Astrocyte of the hippocampus (primary cell): ENCODE data around the gene EP300.
"Not testable (repeated sequence)": the region's sequence is repeated elsewhere in the genome, so short reads cannot be mapped to it uniquely, and the experiment has no call there.

Experiments used
- DNase-seq: peaks from one replicate; pipeline ENCODE4 v3.0.0; 2011; ENCODE audit warnings: low read depth, low spot score

Gene EP300

GRCh38 chr22:41147722-41148121 is 55.3 kb downstream of the EP300 start:
- DNase-seq = no peak

DNA sequence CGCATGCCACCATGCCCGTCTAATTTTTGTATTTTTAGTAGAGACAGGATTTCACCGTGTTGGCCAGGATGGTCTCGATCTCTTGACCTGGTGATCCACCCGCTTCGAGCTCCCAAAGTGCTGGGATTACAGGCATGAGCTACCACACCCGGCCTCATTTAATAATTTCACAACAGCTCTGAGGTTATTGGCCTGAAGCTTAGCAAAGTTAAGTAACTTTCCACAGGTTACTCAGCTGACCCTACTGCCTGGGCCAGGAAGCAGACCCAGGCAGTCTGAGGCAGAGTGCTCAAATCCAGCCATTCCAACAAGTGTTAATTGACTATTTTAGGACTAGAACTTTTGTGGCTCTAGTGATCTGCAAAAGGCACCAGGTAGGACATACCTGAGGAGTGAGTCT is 60.5 kb downstream of the EP300 start:
- no peak for DNase-seq

DNA sequence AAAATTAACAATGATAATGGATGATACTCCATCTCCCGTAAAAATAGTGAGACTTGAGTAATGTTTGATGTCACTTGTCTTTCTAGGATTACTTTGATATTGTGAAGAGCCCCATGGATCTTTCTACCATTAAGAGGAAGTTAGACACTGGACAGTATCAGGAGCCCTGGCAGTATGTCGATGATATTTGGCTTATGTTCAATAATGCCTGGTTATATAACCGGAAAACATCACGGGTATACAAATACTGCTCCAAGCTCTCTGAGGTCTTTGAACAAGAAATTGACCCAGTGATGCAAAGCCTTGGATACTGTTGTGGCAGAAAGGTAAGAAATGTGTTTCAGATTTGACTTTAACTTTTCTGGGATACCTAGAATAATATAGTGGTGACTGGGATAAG is 64.7 kb downstream of the EP300 start:
- DNase-seq = no peak

DNA sequence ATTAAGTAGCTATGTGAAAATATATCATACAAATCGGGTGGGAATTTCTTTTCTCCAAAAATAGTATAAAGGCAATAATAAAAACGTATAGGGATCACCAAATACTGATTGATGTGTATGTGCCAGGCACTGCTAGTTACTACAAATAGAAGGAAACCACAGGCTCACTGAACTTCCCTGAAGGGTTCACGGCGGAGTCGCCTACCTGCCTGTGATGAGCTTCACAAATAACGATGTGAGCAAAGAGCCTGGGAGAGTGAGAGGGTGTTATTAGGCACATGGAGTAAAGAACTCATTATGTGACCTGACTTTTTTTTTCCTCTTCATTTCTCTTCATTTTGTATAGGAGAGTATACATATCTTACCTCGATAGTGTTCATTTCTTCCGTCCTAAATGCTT is 76.8 kb downstream of the EP300 start:
- DNase-seq = no peak

GRCh38 chr22:41171996-41172395 is 79.6 kb downstream of the EP300 start:
- no peak for DNase-seq

GRCh38 chr22:41175546-41175945 is 83.2 kb downstream of the EP300 start:
- DNase-seq = no peak

GRCh38 chr22:41177040-41177621 is 84.7 kb downstream of the EP300 start:
- no peak for DNase-seq

DNA sequence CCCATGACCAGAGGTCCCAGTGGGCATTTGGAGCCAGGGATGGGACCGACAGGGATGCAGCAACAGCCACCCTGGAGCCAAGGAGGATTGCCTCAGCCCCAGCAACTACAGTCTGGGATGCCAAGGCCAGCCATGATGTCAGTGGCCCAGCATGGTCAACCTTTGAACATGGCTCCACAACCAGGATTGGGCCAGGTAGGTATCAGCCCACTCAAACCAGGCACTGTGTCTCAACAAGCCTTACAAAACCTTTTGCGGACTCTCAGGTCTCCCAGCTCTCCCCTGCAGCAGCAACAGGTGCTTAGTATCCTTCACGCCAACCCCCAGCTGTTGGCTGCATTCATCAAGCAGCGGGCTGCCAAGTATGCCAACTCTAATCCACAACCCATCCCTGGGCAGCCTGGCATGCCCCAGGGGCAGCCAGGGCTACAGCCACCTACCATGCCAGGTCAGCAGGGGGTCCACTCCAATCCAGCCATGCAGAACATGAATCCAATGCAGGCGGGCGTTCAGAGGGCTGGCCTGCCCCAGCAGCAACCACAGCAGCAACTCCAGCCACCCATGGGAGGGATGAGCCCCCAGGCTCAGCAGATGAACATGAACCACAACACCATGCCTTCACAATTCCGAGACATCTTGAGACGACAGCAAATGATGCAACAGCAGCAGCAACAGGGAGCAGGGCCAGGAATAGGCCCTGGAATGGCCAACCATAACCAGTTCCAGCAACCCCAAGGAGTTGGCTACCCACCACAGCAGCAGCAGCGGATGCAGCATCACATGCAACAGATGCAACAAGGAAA is 85.4 kb downstream of the EP300 start:
- no peak for DNase-seq

GRCh38 chr22:41178425-41178975 is 86.1 kb downstream of the EP300 start:
- peak; percentile 24 for DNase-seq

GRCh38 chr22:41180362-41180761 is 88.0 kb downstream of the EP300 start:
- not testable (repeated sequence) for DNase-seq

DNA sequence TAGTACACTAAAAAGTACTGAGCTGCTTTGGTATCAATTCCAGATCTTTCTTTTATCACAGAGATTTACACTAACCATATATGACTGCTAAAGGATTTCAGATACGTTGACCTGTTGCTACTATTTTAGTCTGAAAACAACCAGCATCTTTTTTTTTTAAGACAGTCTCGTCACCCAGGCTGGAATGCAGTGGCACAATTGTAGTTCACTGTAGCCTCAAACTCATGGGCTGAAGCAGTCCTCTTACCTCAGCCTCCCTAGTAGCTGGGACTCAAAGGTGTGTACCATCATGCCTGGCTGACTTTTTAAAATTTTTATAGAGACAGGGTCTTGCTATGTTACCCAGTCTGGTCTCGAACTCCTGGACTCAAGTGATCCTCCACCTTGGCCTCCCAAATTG is 88.5 kb downstream of the EP300 start:
- DNase-seq = no peak

- peak; percentile 21 for DNase-seq
Observed at GRCh38 chr22:41181349-41182241, 89.2 kb downstream of the EP300 start.

- DNase-seq = no peak
Observed at GRCh38 chr22:41184679-41185078, 92.3 kb downstream of the EP300 start.

DNA sequence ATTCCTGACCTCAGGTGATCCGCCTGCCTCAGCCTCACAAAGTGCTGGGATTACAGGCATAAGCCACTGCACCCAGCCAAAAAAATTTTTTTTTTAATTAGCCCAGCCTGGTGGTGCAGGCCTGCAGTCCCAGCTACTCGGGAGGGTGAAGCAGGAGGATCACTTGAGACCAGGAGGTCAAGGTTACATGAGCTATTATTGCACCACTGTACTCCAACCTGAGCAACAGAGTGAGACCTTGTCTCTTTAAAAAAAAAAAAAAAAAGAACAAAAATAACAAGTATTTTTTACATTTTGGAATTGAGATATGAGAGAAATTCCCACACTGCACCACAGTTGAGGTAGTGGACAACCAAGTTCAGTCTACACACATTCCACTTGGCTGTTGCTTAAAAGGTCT is 99.1 kb downstream of the EP300 start:
- no peak for DNase-seq

- DNase-seq = no peak
Observed at GRCh38 chr22:41193829-41194228, 101.4 kb downstream of the EP300 start.

DNA sequence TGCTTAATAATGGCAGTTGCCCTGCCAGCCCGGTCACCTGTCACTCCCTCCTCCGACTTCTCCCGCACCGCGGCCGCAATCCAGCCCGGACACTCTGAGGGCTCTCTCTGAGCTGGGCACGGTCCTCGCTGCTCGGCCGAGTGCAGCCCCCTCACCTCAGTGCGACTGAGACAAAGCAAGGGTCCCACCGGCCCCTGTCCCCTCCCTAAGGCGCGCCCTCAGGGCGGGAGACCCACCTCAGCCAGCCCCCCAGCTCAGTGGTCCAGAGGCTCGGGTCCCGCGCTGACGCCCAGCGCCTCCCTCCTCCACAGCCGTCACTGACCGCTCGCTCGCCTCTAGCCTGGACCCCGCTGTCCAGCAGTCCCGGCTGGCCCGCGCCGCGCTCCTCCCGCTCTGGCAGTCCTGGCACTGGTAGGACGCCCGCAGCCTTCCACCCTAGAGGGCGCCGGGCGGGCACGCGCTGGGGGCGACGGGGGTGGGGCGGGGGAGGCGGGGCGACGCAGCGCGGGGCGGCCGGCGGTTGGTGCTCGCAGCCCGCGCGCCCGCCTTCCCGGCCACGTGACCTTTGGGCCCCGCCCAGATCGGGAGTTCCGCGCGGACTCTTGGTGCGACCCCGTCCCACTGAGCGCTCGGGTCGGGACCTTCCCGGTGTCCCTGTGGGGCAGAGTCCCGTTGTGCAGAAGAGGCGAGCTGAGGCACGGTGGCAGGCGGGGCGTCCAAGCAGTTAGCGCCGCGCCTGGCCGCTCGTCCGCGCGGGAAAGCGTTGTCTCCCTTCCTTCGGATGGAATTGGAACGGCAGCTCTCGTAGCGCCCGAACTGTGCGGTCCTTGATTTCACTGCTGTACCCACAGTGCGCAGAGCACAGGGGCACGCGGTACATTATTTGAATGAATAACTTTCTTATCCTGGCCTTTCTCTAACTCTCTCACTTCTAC is 104.9 kb downstream of the EP300 start:
- peak; percentile 85 for DNase-seq

DNA sequence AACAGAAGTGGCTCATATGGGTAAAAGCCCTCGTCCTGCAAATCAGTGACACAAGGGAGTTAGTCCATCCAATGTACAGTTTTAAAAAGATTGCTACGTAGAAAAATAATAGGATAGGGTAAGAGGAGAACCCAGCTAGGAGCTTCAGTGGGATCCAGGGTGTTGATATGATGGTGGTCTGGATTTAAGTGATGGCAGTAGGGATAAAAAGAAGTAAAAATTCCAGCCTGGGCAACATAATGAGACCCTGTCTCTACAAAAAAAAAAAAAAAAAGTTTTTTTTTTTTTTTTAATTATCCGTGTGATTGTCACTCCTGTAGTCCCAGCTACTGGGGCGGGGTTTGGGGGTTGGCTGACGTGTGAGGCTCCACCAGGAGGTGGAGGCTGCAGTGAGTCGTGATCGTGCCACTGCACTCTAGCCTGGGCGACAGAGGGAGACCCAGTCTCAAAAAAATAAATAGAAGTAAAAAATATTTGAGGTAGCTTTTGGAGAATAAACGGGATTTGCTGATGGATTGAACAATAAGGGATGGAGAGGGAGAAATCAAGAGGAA is 105.7 kb downstream of the EP300 start:
- DNase-seq = peak; percentile 47

DNA sequence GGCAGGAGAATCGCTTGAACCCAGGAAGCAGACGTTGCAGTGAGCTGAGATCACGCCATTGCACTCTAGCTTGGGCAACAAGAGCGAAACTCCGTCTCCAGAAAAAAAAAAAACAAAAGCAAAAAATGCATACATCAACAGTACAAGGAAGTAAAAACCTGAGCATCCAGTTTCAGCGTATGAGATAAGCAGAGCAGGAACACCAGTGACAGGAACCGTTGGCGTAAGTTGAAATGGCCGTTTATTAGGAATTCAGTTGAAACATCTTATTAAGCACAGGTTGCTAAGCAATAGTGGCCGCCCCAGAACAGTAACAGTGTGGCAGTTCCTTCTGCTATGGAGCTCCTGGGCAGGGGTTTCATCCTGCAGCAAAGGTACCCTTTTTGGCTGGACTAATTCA is 108.7 kb downstream of the EP300 start:
- no peak for DNase-seq

DNA sequence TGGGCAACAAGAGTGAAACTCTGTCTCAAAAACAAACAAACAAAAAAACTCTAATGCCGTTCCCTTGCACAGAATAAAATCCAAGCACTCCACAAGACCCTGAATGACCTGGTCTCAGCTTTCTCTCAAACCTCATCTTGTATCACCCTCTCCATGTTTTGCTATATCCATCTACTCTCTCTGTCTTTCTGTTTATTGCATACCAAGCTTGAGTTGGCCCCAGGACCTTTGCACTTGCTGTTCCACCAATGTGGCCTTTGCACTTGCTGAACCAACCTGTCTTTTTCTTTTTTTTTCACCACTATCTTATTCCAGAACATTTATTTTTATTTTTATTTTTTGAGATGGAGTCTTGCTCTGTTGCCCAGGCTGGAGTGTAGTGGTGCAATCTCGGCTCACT is 110.7 kb downstream of the EP300 start:
- DNase-seq = no peak

DNA sequence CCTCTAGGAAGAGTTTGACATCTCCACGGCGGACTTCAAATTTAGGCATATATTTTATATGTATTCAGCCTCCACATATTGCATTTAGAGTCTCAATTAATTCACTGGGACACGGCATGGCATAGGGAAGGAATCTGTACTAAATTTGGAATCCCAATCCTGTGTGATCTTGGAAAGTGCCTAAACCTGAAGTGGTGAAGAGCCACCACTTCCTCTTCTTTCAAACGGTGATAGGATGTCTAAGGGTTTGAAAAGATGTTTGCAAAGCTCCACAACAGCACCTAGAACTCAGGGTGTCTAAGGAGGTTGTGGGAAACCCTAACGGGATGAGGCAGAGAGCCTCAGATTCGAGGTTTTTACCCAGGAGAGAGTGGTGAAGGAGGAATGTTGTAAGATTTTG is 111.7 kb downstream of the EP300 start:
- no peak for DNase-seq
